Measurements from ENCODE around the gene CCDC157. TPM values are rescaled to one million over a fixed set of nuclear protein-coding genes. Genes with fewer than 3 reads are reported as not detected.

Gene CCDC157
- total RNA-seq, 1 experiment from 2014 or later: 1.1 TPM

DNA sequence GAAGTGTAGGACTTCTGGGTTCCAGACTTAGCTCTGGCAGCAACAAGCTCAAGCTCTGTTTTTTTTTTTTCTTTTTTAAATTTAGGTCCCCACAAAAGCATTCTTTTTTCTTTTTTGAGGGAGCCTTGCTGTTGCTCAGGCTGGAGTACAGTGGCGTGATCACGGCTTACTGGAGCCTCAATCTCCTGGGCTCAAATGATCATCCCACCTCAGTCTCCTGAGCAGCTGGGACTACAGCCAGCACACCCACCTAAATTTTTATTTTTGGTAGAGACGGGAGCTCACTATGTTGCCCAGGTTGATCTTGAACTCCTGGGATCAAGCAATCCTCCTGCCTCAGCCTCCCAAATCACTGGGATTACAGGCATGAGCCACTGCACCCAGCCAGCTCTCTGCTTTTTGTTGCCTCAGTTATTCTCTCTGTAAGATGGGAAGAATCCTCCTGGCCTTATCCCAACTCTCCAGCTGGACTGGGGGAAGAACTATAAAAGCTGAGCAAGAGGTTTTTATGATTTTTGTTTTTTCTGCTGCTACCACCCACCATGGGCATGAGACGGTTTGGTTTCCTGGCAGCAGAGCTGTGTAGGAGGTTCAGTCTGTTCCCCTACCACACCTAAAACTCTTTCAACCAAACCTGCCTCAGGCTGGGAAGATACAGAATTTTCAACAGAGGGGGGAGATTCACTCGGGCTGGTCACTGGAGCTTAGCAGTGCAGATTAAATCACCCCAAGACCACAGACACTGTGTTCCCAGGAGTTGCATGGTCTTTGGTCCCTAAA, 57.1 kb downstream of the CCDC157 start:
- no peak for DNase-seq (ENCODE audit: low spot score)

DNA sequence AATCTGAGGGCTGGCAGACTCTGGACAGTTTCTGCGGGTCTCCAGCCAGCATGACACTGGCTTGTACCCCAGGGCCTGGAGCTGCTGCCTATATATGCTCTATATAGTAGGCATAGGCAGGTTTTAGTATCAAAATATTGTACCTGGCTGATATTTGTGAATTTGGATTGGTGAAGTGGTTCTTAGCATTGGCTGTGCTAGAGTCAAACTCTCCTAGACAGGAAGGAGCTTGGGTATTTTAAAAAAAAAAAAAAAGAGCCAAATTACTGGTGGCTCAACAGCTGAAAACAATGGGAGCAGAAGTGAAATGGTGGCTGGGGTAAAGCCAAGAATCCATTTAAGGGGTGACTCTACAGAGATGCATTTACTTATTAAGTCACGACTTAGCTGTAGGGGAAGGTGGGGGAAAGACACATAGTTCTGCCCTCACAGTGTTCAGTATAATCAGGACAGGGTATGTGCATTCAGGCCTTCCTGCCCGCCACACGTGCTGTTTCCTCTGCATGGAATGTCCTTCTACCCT, 57.8 kb downstream of the CCDC157 start:
- DNase-seq (ENCODE audit: low spot score): no peak

DNA sequence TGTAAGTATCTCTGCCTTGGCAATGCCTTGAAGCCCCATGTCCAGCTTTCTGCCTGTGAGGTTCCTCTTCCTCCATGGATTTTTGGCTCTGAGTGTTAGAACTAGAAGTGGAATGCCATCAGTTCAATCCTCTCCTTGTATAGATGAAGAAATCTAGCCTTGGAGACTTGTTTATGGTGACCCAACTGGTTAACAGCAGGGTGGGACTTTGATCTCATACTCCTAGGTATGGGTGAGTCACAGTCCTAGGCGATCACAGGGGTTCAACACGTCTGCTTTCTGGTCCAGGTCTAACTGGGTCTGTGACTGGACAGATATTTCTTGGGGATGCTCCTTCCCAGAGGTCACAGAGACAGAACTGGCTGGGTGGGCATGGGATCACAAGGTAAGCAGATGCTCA, 59.6 kb downstream of the CCDC157 start:
- no peak for DNase-seq (ENCODE audit: low spot score)

DNA sequence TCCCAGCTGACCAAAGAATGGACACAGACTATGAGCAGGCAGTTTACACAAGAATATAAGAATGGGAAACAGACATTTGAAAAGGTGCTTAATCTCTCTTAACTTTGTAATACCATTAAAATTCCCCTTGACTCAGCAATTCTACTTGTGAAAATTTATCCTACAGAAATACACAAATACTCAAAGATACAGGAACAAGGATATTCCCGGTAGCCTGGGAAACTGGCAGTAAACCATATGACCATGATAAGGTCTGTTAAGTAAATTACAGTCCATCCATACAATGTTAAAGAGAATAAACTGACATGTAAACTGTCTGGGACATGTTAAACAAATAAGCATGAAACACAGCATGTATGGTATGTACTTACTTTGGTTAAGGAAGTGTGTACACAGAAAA, 60.0 kb downstream of the CCDC157 start:
- no peak for DNase-seq (ENCODE audit: low spot score)

DNA sequence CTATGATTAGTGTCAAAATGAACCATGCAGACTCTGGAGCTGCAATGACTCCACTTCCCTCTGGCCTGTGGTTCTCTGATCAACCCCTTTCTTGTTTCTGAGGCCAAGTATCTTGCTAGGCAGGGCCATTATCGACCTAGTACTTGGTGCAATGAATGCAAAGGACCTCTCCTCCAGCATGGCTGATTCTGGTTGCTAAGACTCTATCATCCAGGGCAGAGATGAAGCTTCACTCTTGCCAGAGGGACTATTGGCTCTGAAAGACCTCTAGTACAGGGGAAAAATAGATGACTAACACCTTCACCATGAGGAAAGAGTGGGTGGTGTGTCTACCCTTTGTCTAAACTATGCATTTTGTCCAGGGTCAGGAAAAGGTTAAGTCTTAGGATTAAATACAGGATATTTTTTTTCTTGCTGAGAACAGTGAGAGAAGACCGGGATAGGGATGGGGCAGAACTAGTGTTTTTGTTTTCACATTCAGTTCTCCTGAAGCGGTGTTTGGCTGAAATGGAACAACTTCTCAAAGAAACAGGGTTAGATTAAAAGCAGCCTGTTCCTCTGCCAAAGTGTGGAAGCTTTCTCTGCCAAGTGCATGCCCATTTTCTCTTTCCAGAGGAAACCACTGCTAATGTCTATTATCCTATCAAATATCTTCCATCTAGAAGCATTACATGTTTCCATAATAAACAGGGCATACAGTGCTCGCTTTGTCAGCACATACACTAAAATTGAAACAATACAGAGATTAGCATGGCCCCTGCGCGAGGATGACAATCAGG, 63.7 kb downstream of the CCDC157 start:
- DNase-seq (ENCODE audit: low spot score): peak; percentile 52

DNA sequence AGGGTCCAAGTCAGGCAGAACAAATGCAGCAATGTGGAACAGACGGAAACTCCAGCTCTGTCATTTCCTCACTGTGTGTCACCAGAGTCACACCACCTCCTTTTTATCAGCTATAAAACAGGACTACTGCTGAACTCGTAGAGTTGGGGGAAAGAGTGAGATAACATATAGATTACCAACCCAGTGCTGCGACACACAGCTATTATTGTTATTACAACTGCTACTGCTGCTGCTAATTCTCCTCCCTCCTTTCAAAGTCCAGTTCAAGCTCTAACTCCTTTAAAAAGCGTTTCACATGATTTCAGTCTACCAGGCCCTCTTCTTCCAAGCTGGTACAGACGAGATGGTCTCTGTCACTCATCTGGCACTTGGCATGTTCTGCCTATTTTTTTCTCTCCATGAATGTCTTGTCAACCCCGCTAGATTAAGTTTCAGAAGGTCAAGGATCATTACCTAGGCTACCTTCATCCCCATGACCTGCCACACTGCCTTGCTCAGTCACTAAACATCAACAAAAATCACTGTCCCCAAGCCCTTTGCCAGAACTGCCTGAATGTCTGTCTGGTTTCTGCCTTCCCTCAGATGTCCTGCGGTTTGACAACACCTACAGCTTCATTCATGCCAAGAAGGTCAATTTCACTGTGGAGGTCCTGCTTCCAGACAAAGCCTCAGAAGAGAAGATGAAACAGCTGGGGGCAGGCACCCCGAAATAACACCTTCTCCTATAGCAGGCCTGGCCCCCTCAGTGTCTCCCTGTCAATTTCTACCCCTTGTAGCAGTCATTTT, 65.1 kb downstream of the CCDC157 start:
- DNase-seq (ENCODE audit: low spot score): no peak

DNA sequence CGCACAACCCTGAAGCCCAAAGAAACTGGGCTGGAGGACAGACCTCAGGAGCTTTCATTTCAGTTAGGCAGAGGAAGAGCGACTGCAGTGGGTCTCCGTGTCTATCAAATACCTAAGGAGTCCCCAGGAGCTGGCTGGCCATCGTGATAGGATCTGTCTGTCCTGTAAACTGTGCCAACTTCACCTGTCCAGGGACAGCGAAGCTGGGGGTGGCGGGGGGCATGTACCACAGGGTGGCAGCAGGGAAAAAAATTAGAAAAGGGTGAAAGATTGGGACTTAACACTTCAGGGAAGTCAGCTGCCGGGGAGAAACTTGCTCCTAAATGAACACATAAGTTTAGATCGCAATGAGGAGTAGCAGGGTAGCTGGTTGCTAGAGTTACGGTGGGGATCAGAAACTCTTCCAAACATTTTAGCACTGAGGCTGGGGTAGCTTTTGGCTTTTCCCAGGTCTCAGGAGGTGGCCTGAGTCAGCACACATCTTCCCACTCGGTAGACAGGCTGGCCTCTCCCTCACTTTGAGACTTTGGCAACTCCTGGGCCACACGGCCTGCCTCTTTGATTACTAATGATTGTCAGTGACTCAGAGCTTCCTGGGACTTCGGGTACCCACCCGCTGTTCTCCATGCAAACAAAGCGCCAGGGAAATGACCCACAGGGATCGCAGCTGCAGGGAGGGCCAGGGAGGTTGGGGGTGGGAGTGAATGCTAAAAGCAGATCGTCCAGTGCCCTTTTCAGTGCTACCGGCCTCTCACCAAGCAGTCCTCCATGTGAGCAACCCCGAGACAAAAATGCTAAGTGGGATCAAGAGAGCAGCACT, 65.9 kb downstream of the CCDC157 start:
- DNase-seq (ENCODE audit: low spot score): peak; percentile 92

DNA sequence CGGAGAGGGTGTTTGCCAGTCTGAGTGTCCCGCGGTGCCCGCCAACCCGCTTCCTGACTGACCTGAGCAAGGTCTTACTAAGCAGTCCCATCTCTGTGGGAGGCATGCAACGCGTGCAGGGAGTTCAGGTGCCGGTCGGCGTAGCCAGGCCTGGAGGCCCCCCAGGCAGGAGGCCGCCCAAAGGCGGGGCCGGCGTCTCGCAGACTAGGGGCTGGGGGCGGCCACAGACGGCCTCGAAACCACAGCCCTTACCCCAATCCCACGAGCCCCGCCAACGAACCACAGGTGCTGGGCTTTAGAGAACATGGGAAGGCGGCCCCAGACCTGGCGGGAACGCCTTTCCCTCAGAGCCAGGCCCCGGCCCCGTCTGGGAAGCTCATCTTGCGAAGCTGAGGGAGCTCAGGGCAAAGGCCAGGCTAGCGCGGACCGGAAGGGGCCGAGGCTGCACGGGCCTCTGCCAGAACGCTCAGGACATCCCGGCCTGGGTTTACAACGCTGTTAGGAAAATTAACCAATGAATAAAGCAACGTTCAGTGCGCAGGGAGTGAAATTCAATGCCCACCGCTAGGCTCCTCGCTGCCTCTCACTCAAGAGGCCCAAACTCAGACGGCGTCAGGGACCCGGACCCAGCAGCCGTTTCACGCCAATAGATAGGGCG, 66.6 kb downstream of the CCDC157 start:
- no peak for DNase-seq (ENCODE audit: low spot score)

DNA sequence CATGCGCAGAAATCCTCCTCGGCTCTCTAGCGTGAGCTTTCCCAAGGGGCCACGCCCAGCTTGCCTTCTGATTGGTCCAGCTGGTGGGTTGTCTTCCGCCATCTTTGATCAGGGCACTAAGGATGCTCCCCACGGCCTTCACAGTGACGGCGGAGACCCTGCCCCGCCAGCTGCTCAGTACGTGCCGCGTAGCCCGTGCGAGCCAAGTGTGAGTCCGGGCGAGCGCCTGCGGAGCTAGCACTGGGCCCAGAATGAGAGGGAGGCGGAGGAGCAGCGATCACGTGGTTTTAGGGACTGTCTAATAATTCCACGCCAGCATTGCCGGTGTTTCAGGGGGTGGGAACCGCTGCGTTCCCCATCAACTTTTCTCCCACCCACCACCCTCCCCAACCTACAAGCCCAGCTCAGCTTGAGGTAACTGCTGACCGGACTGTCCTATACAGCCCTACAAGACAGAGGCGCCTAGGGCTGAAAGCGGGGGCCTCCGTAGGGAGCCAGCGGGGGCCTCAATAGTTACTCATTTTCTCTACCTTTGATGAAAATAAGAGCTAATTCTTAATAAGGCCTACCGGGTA, 67.2 kb downstream of the CCDC157 start:
- DNase-seq (ENCODE audit: low spot score): peak; percentile 97

DNA sequence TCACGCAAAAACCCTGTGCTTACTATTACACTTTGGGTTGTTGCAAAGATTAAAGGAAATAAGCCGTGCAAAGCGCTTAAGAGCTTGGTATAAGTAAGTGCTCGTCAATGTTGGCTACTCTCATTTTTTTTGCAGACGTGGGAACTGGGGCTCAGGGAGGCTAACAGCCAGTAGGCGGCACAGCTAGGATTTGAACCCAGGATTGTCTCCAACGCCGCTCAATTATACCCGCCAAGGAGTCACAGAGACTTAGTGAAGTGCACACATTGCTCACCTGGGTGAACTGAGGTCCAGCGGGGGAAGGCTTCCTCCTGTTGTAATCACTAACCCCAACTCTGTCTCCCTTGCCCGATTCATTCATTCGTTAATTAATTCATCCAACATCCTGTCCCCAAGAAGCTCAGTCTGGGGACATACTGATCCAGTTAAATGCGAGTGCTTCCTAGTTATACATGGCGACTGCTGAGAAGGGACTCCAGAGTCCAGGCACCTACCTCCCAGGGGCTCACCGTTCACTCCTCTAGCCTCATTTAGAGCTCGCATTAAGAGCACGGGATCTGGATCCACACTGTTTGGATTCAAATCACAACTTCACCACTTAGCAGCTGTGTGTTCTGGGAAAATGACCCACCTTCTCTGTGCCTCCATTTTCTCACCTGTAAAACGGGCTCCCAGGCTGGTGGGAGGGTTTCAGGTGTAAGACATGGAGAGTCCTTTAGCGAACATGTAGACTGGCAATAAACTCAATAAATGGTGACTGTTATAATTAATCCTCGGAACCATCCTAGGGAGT, 67.9 kb downstream of the CCDC157 start:
- no peak for DNase-seq (ENCODE audit: low spot score)

DNA sequence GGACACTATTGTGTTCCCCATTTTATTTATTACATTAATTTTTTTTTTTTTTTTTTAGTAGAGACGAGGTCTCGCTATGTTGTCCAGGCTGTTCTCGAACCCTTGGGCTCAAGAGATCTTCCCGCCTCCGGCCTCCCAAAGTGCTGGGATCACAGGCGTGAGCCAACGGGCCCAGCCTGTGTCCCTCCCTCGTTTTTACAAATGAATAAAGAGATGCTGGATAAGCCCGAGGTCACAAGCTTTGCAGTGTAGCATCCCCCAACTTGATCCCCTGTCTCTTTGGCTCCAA, 68.5 kb downstream of the CCDC157 start:
- DNase-seq (ENCODE audit: low spot score): no peak

DNA sequence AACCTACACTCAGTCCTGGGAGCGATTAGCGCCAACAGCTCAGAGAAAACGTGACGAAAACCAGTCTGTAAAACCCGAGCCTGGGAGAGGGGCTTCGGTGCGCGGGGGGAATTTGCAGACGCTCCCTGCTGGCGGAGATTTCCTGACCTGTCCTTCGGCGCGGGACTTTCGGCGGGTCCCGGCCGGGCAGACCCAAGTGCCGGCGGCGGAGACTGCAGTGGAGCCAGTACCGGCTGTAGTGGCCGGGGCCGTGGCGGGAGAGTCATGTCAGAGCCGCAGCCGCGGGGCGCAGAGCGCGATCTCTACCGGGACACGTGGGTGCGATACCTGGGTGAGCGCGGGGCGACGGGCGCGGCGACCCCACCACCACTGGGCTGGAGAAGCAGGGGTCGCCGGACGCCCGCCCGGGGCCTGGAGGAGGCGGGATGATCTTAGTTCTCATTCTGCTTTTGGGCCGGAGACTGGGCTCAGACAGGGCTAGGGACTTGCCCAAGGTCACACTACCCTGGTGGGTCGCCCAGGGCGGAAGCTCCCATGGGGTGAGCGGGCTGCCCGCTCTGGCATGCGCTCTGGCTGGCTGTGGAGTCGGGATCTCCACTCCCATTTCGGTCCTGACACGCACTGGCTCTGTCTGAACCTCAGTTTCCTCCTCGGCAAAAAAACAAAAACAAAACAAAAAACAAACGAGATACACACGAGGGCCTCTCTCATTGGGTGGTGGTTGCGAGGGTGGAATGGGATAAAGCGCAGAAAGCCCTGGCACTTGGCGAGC, 69.0 kb downstream of the CCDC157 start, which contains the start of gene MTFP1:
TSS of gene MTFP1 (plus strand) at position 153 of the 772 bp plus-strand sequence. CDS start at position 265, 112 bp downstream.
- DNase-seq (ENCODE audit: low spot score): no peak

Other genes starting within 250 kb of the CCDC157 start
- gene LIF, start 110.2 kb upstream of the CCDC157 start, total RNA-seq (2014; rRNA removed; shearing (Covaris generic)): 24.8 and 25.4 TPM in 2 replicates
- not detected in 2 replicates for gene OSM, start 90.2 kb upstream of the CCDC157 start, total RNA-seq (2014; rRNA removed; shearing (Covaris generic))
- 12.8 and 20.8 TPM in 2 replicates for gene CASTOR1, start 67.5 kb upstream of the CCDC157 start, total RNA-seq (2014; rRNA removed; shearing (Covaris generic))
- 12.1 and 17.0 TPM in 2 replicates for gene TBC1D10A, start 30.1 kb upstream of the CCDC157 start, total RNA-seq (2014; rRNA removed; shearing (Covaris generic))
- gene SF3A1, start 113 bp upstream of the CCDC157 start, total RNA-seq (2014; rRNA removed; shearing (Covaris generic)): 25.1 and 39.8 TPM in 2 replicates
- gene RNF215, start 30.4 kb downstream of the CCDC157 start, total RNA-seq (2014; rRNA removed; shearing (Covaris generic)): 9.9 and 15.6 TPM in 2 replicates
- gene SEC14L2, start 40.0 kb downstream of the CCDC157 start, total RNA-seq (2014; rRNA removed; shearing (Covaris generic)): 5.4 and 11.8 TPM in 2 replicates
- 16.6 and 17.1 TPM in 2 replicates for gene MTFP1, start 68.8 kb downstream of the CCDC157 start, total RNA-seq (2014; rRNA removed; shearing (Covaris generic))
- not detected in 2 replicates for gene SEC14L3, start 115.0 kb downstream of the CCDC157 start, total RNA-seq (2014; rRNA removed; shearing (Covaris generic))
- not detected in 2 replicates for gene SEC14L4, start 148.7 kb downstream of the CCDC157 start, total RNA-seq (2014; rRNA removed; shearing (Covaris generic))
- not detected in 2 replicates for gene SEC14L6, start 189.7 kb downstream of the CCDC157 start, total RNA-seq (2014; rRNA removed; shearing (Covaris generic))
- 0.38 TPM in 1 of 2 replicates, not detected in the other for gene GAL3ST1, start 217.7 kb downstream of the CCDC157 start, total RNA-seq (2014; rRNA removed; shearing (Covaris generic))
- gene PES1, start 234.9 kb downstream of the CCDC157 start, total RNA-seq (2014; rRNA removed; shearing (Covaris generic)): 72.1 and 77.8 TPM in 2 replicates